NCI-H2107 treated with DMSO at 0.1 percent for 48 hours (cell line): ENCODE data around the gene XXYLT1.
A peak's percentile ranks its signal among the peaks of the same experiment; 100 is the strongest.

Experiments
- DNase-seq: peaks from one replicate; lab custom pipeline; 2025; ENCODE audit not compliant: unreplicated experiment; lab: John Stamatoyannopoulos, UW

The XXYLT1 gene

GRCh38 chr3:195267096-195267495 lies 3.9 kb downstream of the XXYLT1 start:
- DNase-seq: no peak

GRCh38 chr3:195266428-195266827 lies 4.5 kb downstream of the XXYLT1 start:
- no peak for DNase-seq

GRCh38 chr3:195265363-195265976 lies 5.5 kb downstream of the XXYLT1 start:
- no peak for DNase-seq

- no peak for DNase-seq
Observed at GRCh38 chr3:195263925-195264600, 6.9 kb downstream of the XXYLT1 start.

- DNase-seq: no peak
Observed at GRCh38 chr3:195263193-195263924, 7.6 kb downstream of the XXYLT1 start.

GRCh38 chr3:195261925-195262324 lies 9.0 kb downstream of the XXYLT1 start:
- no peak for DNase-seq

- peak; percentile 75 for DNase-seq
Observed at GRCh38 chr3:195260280-195260905, 10.6 kb downstream of the XXYLT1 start.

GRCh38 chr3:195259475-195260279 lies 11.3 kb downstream of the XXYLT1 start:
- peak; percentile 84 for DNase-seq

GRCh38 chr3:195259154-195259474 lies 11.8 kb downstream of the XXYLT1 start:
- DNase-seq: no peak

GRCh38 chr3:195258449-195259153 lies 12.4 kb downstream of the XXYLT1 start:
- DNase-seq: peak; percentile 67

- DNase-seq: no peak
Observed at GRCh38 chr3:195257454-195258448, 13.2 kb downstream of the XXYLT1 start.

- no peak for DNase-seq
Observed at GRCh38 chr3:195256639-195257453, 14.1 kb downstream of the XXYLT1 start.

GRCh38 chr3:195255571-195256501 lies 15.1 kb downstream of the XXYLT1 start:
- DNase-seq: no peak

GRCh38 chr3:195255176-195255500 lies 15.8 kb downstream of the XXYLT1 start:
- no peak for DNase-seq

- DNase-seq: no peak
Observed at GRCh38 chr3:195254454-195255175, 16.3 kb downstream of the XXYLT1 start.

- DNase-seq: no peak
Observed at GRCh38 chr3:195253923-195254432, 17.0 kb downstream of the XXYLT1 start.
